Measurements from ENCODE around the gene SOX6. TPM values are rescaled to one million over a fixed set of nuclear protein-coding genes. Genes with fewer than 3 reads are reported as not detected.

SOX6 gene
- 0.19 and 0.32 TPM in 2 replicates for total RNA-seq

GRCh38 chr11:16356057-16356760 is at the start of gene SOX6:
TSS of gene SOX6 (minus strand) at chr11:16356546. CDS start at chr11:16341248, 15,298 bp downstream.

Data from bladder microvascular endothelial cell (primary cell).